Measurements from ENCODE around the gene ZNF106. TPM values are rescaled to one million over a fixed set of nuclear protein-coding genes. Genes with fewer than 3 reads are reported as not detected.

ZNF106 gene
- total and polyA plus RNA-seq, 2 donors: 24.8 to 92.7 TPM

- 15% methylated on average over 3 of the region's 3 CpGs for WGBS
- DNase-seq (ENCODE audit: extremely low spot score): no peak
- Histone ChIP-seq H3K27ac (ENCODE audit: low read depth) (no peak overlapping the region), H3K4me3 (ENCODE audit: low read depth, low read length) (no peak overlapping the region), H3K4me1 (ENCODE audit: insufficient read depth) (no peaks in the 10 kb centered on the region), H3K36me3 (ENCODE audit: insufficient read depth) (no peaks in the 10 kb centered on the region)
Observed at GRCh38 chr15:42456971-42457370, 34.0 kb downstream of the ZNF106 start.

GRCh38 chr15:42456531-42456930 is 34.4 kb downstream of the ZNF106 start:
- H3K36me3 ChIP-seq (ENCODE audit: insufficient read depth): no peaks in the 10 kb centered on the region
- no peak for DNase-seq (ENCODE audit: extremely low spot score)
- no peaks in the 10 kb centered on the region for H3K4me1 ChIP-seq (ENCODE audit: insufficient read depth)
- no peak overlapping the region for H3K4me3 ChIP-seq (ENCODE audit: low read depth, low read length)
- no peak overlapping the region for H3K27ac ChIP-seq (ENCODE audit: low read depth)

GRCh38 chr15:42453826-42454225 is 37.1 kb downstream of the ZNF106 start:
- Histone ChIP-seq H3K27ac (ENCODE audit: low read depth) (no peak overlapping the region), H3K36me3 (ENCODE audit: insufficient read depth) (no peaks in the 10 kb centered on the region), H3K4me3 (ENCODE audit: low read depth, low read length) (no peak overlapping the region), H3K4me1 (ENCODE audit: insufficient read depth) (no peaks in the 10 kb centered on the region)
- 98% methylated on average over 3 of the region's 3 CpGs for WGBS
- no peak for DNase-seq (ENCODE audit: extremely low spot score)

- no peak overlapping the region for H3K4me3 ChIP-seq (ENCODE audit: low read depth, low read length)
- no peaks in the 10 kb centered on the region for H3K36me3 ChIP-seq (ENCODE audit: insufficient read depth)
- no peaks in the 10 kb centered on the region for H3K4me1 ChIP-seq (ENCODE audit: insufficient read depth)
- H3K27ac ChIP-seq (ENCODE audit: low read depth): no peak overlapping the region
- DNase-seq (ENCODE audit: extremely low spot score): no peak
- WGBS: 99% methylated on average over 4 of the region's 4 CpGs
Observed at GRCh38 chr15:42450425-42450790, 40.5 kb downstream of the ZNF106 start.

- no peak overlapping the region for H3K27ac ChIP-seq (ENCODE audit: low read depth)
- H3K36me3 ChIP-seq (ENCODE audit: insufficient read depth): no peaks in the 10 kb centered on the region
- no peak for DNase-seq (ENCODE audit: extremely low spot score)
- no peaks in the 10 kb centered on the region for H3K4me1 ChIP-seq (ENCODE audit: insufficient read depth)
- no peak overlapping the region for H3K4me3 ChIP-seq (ENCODE audit: low read depth, low read length)
- 95% methylated on average over 13 of the region's 13 CpGs for WGBS
Observed at GRCh38 chr15:42449770-42450424, 41.0 kb downstream of the ZNF106 start.

GRCh38 chr15:42448281-42448680 is 42.7 kb downstream of the ZNF106 start:
- Histone ChIP-seq H3K27ac (ENCODE audit: low read depth) (no peak overlapping the region), H3K4me3 (ENCODE audit: low read depth, low read length) (no peak overlapping the region), H3K36me3 (ENCODE audit: insufficient read depth) (no peaks in the 10 kb centered on the region), H3K4me1 (ENCODE audit: insufficient read depth) (no peaks in the 10 kb centered on the region)
- DNase-seq (ENCODE audit: extremely low spot score): no peak
- WGBS: 97% methylated on average over 6 of the region's 6 CpGs

- Histone ChIP-seq H3K27ac (ENCODE audit: low read depth) (no peak overlapping the region), H3K36me3 (ENCODE audit: insufficient read depth) (no peaks in the 10 kb centered on the region), H3K4me1 (ENCODE audit: insufficient read depth) (no peaks in the 10 kb centered on the region), H3K4me3 (ENCODE audit: low read depth, low read length) (no peak overlapping the region)
- 94% methylated on average over 2 of the region's 2 CpGs for WGBS
- no peak for DNase-seq (ENCODE audit: extremely low spot score)
Observed at GRCh38 chr15:42447599-42447998, 43.3 kb downstream of the ZNF106 start.

GRCh38 chr15:42445551-42445950 is 45.4 kb downstream of the ZNF106 start:
- DNase-seq (ENCODE audit: extremely low spot score): no peak
- H3K36me3 ChIP-seq (ENCODE audit: insufficient read depth): peaks cover 1% of the 10 kb centered on the region

GRCh38 chr15:42444415-42445063 is 46.4 kb downstream of the ZNF106 start:
- peaks cover 1% of the 10 kb centered on the region for H3K36me3 ChIP-seq (ENCODE audit: insufficient read depth)

More at GRCh38 chr15:42445551-42445950, 45.4 kb downstream of the ZNF106 start:
- Histone ChIP-seq H3K27ac (ENCODE audit: low read depth) (no peak overlapping the region), H3K4me3 (ENCODE audit: low read depth, low read length) (no peak overlapping the region), H3K4me1 (ENCODE audit: insufficient read depth) (no peaks in the 10 kb centered on the region)

GRCh38 chr15:42427429-42428223 is 63.3 kb downstream of the ZNF106 start:
- 87% methylated on average over 7 of the region's 7 CpGs for WGBS
- Histone ChIP-seq H3K27ac (ENCODE audit: low read depth) (no peak overlapping the region), H3K4me1 (ENCODE audit: insufficient read depth) (no peaks in the 10 kb centered on the region), H3K36me3 (ENCODE audit: insufficient read depth) (peaks cover 5% of the 10 kb centered on the region), H3K4me3 (ENCODE audit: low read depth, low read length) (no peak overlapping the region)
- no peak for DNase-seq (ENCODE audit: extremely low spot score)

More at GRCh38 chr15:42444415-42445063, 46.4 kb downstream of the ZNF106 start:
- no peak overlapping the region for H3K27ac ChIP-seq (ENCODE audit: low read depth)
- 63% methylated on average over 5 of the region's 5 CpGs for WGBS
- no peak overlapping the region for H3K4me3 ChIP-seq (ENCODE audit: low read depth, low read length)
- peak; percentile 26 for DNase-seq (ENCODE audit: extremely low spot score)
- no peaks in the 10 kb centered on the region for H3K4me1 ChIP-seq (ENCODE audit: insufficient read depth)

- 86% methylated on average over 2 of the region's 2 CpGs for WGBS
- no peak overlapping the region for H3K27ac ChIP-seq (ENCODE audit: low read depth)
- peaks cover 6% of the 10 kb centered on the region for H3K36me3 ChIP-seq (ENCODE audit: insufficient read depth)
- H3K4me1 ChIP-seq (ENCODE audit: insufficient read depth): no peaks in the 10 kb centered on the region
- H3K4me3 ChIP-seq (ENCODE audit: low read depth, low read length): no peak overlapping the region
- DNase-seq (ENCODE audit: extremely low spot score): no peak
Observed at GRCh38 chr15:42421376-42421775, 69.6 kb downstream of the ZNF106 start.

GRCh38 chr15:42419369-42419768 is 71.6 kb downstream of the ZNF106 start:
- Histone ChIP-seq H3K4me1 (ENCODE audit: insufficient read depth) (no peaks in the 10 kb centered on the region), H3K27ac (ENCODE audit: low read depth) (no peak overlapping the region), H3K4me3 (ENCODE audit: low read depth, low read length) (no peak overlapping the region), H3K36me3 (ENCODE audit: insufficient read depth) (peaks cover 6% of the 10 kb centered on the region)
- DNase-seq (ENCODE audit: extremely low spot score): no peak
- WGBS: 95% methylated on average over 7 of the region's 7 CpGs

- DNase-seq (ENCODE audit: extremely low spot score): no peak
- Histone ChIP-seq H3K27ac (ENCODE audit: low read depth) (no peak overlapping the region), H3K4me3 (ENCODE audit: low read depth, low read length) (no peak overlapping the region), H3K4me1 (ENCODE audit: insufficient read depth) (no peaks in the 10 kb centered on the region), H3K36me3 (ENCODE audit: insufficient read depth) (no peaks in the 10 kb centered on the region)
- WGBS: 53% methylated on average over 2 of the region's 2 CpGs
Observed at GRCh38 chr15:42413920-42414319, 77.0 kb downstream of the ZNF106 start.

GRCh38 chr15:42411884-42412283 is 79.1 kb downstream of the ZNF106 start:
- H3K4me1 ChIP-seq (ENCODE audit: insufficient read depth): no peaks in the 10 kb centered on the region
- H3K36me3 ChIP-seq (ENCODE audit: insufficient read depth): no peaks in the 10 kb centered on the region
- DNase-seq (ENCODE audit: extremely low spot score): no peak
- H3K27ac ChIP-seq (ENCODE audit: low read depth): no peak overlapping the region
- 97% methylated on average over 7 of the region's 7 CpGs for WGBS
- no peak overlapping the region for H3K4me3 ChIP-seq (ENCODE audit: low read depth, low read length)

Measured in urinary bladder (tissue), 4 donors.